Hepatocyte (in vitro differentiated cells): ENCODE data around the gene FBXO3. TPM values are rescaled to one million over a fixed set of nuclear protein-coding genes. Genes with fewer than 3 reads are reported as not detected.
A peak's percentile ranks its signal among the peaks of the same experiment; 100 is the strongest.

Source experiments
- DNase-seq: peaks from one replicate; pipeline ENCODE4 v3.0.0-alpha.2; 2016; ENCODE audit warnings: low spot score
- H2AFZ ChIP-seq: fragments of 200-600 bp; sonication (generic); 2 replicates; pipeline ENCODE4 v1.6.0; 2016; ENCODE audit warnings: antibody characterized with exemption, mild to moderate bottlenecking
- H3K27ac ChIP-seq: fragments of 200-600 bp; sonication (generic); 2 replicates; pipeline ENCODE4 v1.5.1; 2016; ENCODE audit warnings: mild to moderate bottlenecking
- H3K27me3 ChIP-seq: fragments of 200-600 bp; sonication (generic); 2 replicates; pipeline ENCODE4 v1.6.1; 2016
- H3K36me3 ChIP-seq: fragments of 200-600 bp; sonication (generic); replicated peaks from 2 replicates; pipeline ENCODE4 v1.5.1; 2016; ENCODE audit warnings: low read depth; ENCODE audit not compliant: insufficient read depth
- H3K4me1 ChIP-seq: fragments of 200-600 bp; sonication (generic); 2 replicates; pipeline ENCODE4 v1.5.1; 2016; ENCODE audit warnings: mild to moderate bottlenecking, moderate library complexity; ENCODE audit not compliant: insufficient read depth
- H3K4me2 ChIP-seq: fragments of 200-600 bp; sonication (generic); 2 replicates; pipeline ENCODE4 v1.6.0; 2016
- H3K4me3 ChIP-seq: fragments of 200-600 bp; sonication (generic); 2 replicates; pipeline ENCODE4 v1.5.1; 2016; ENCODE audit warnings: mild to moderate bottlenecking
- H3K79me2 ChIP-seq: fragments of 200-600 bp; sonication (generic); 2 replicates; pipeline ENCODE4 v1.6.0; 2017; ENCODE audit warnings: mild to moderate bottlenecking
- H3K9me2 ChIP-seq: fragments of 200-600 bp; sonication (generic); replicated peaks from 2 replicates; pipeline ENCODE4 v1.6.0; 2017; ENCODE audit warnings: mild to moderate bottlenecking; ENCODE audit not compliant: insufficient read depth
- H3K9me3 ChIP-seq: fragments of 200-600 bp; sonication (generic); 2 replicates; pipeline ENCODE4 v1.5.1; 2016; ENCODE audit warnings: low read depth, mild to moderate bottlenecking
- H4K20me1 ChIP-seq: fragments of 200-600 bp; sonication (generic); 2 replicates; pipeline ENCODE4 v1.6.0; 2016; ENCODE audit warnings: mild to moderate bottlenecking; ENCODE audit not compliant: insufficient read depth, poor library complexity, severe bottlenecking
- EZH2 ChIP-seq: fragments of 200-600 bp; sonication (generic); IDR thresholded peaks from 2 replicates; pipeline ENCODE4 v1.6.1; 2016; ENCODE audit warnings: antibody characterized with exemption, mild to moderate bottlenecking, borderline replicate concordance
- EZH2phosphoT487 ChIP-seq: fragments of 200-600 bp; sonication (generic); IDR thresholded peaks from one replicate; pipeline ENCODE4 v1.6.1; 2018; ENCODE audit warnings: antibody characterized with exemption, mild to moderate bottlenecking, low read depth, moderate library complexity; ENCODE audit not compliant: unreplicated experiment, severe bottlenecking
- WGBS: methylation state at CpG from one replicate; pipeline ENCODE4 v1.1.6; 2016; ENCODE audit warnings: low lambda C conversion rate; ENCODE audit errors: missing lambda C conversion rate; 5-methylcytosine and 5-hydroxymethylcytosine counted together
- polyA plus RNA-seq: library from polyadenylated mRNA; unstranded; fragments of >200 nt; fragmentation: Nextera tagmentation; extraction: Ambion mirVana; gene quantifications from 2 replicates; pipeline ENCODE4 v1.2.1, GENCODE V29; 2016
- total RNA-seq: library from RNA; depleted of rRNA; stranded (reverse); fragments of >200 nt; gene quantifications from 2 replicates; pipeline ENCODE4 v1.2.3, GENCODE V29; 2014
- TF ChIP-seq, protein P1 (sequence below): fragments of 200-600 bp; sonication (generic); IDR thresholded peaks from 2 replicates; pipeline ENCODE4 v1.5.1; 2016; ENCODE audit warnings: antibody characterized with exemption, mild to moderate bottlenecking; ENCODE audit not compliant: poor library complexity

Gene FBXO3
- total and polyA plus RNA-seq, 2 experiments from 2014 or later = 29.3 to 58.1 TPM

DNA sequence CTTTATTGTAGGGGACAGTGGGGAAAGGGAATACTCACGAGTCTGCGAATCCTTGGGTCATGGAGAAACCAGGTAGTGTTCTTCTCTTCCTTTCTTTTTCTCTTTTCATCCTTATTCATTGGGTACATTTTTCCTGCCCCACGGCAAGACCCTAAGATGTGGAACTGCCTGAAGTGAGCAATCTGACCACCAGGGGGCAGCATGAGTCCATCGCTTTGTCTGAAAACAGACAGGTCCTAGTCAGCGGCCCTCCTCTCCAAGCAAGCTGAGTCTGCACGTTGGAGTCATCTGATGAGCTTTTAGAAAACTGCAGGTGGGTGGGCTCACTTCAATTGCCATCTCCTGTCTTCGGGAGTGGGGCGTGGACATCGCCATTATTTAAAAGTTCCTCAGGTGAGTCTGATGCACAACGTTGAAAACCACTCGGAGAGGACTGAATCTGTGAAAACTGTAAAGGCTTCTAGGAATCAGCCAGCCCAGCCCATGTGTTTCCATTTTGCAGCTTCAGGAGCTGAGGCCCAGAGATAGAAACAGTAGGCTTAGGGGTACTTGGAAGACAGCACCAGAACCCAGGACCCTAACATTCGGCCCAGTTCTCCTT, 34.0 kb upstream of the FBXO3 start:
- DNase-seq = peak; percentile 88
- Histone ChIP-seq H3K4me1 (no peaks in the 10 kb centered on the region), H3K27ac (no peak overlapping the region), H3K9me3 (no peaks in the 10 kb centered on the region), H3K9me2 (no peaks in the 10 kb centered on the region), H3K27me3 (no peaks in the 10 kb centered on the region), H3K4me2 (no peak overlapping the region), H3K36me3 (no peaks in the 10 kb centered on the region), H2AFZ (no peak overlapping the region), H4K20me1 (no peaks in the 10 kb centered on the region), H3K79me2 (no peaks in the 10 kb centered on the region), H3K4me3 (no peak overlapping the region)
- WGBS = 21% methylated on average over 12 of the region's 12 CpGs
- TF ChIP-seq, protein P1, sequence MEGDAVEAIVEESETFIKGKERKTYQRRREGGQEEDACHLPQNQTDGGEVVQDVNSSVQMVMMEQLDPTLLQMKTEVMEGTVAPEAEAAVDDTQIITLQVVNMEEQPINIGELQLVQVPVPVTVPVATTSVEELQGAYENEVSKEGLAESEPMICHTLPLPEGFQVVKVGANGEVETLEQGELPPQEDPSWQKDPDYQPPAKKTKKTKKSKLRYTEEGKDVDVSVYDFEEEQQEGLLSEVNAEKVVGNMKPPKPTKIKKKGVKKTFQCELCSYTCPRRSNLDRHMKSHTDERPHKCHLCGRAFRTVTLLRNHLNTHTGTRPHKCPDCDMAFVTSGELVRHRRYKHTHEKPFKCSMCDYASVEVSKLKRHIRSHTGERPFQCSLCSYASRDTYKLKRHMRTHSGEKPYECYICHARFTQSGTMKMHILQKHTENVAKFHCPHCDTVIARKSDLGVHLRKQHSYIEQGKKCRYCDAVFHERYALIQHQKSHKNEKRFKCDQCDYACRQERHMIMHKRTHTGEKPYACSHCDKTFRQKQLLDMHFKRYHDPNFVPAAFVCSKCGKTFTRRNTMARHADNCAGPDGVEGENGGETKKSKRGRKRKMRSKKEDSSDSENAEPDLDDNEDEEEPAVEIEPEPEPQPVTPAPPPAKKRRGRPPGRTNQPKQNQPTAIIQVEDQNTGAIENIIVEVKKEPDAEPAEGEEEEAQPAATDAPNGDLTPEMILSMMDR = peak; percentile 96
- no peak for TF ChIP-seq EZH2

DNA sequence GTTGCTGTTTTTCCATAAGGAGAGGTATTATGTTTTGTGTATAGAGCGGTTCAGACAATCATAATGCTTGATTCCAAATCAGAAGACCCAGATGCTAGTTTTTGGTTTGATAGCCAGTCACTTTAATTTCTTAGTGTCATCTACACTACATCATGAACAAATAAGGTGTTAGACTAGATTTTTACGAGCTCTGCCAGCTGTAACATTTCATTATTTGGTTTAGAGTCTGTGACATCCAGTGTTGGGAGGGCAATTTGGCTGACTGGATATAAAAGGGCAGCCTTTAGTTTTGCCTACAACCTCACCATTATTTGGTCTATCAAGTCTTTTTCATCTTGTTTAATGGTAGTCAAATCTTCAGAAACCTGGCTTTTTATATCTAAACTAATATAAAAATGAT, 30.2 kb upstream of the FBXO3 start:
- Histone ChIP-seq H3K79me2 (no peaks in the 10 kb centered on the region), H3K4me1 (peaks cover 9% of the 10 kb centered on the region), H3K4me2 (no peak overlapping the region), H3K4me3 (no peak overlapping the region), H3K27me3 (peaks cover 16% of the 10 kb centered on the region), H4K20me1 (no peaks in the 10 kb centered on the region), H3K9me3 (no peaks in the 10 kb centered on the region), H2AFZ (no peak overlapping the region), H3K36me3 (no peaks in the 10 kb centered on the region), H3K9me2 (no peaks in the 10 kb centered on the region), H3K27ac (no peak overlapping the region)
- 82% methylated on average over 2 of the region's 2 CpGs for WGBS
- no peak for DNase-seq
- TF ChIP-seq EZH2 (no peak), EZH2phosphoT487 (no peak)
- TF ChIP-seq, protein P1 = no peak

DNA sequence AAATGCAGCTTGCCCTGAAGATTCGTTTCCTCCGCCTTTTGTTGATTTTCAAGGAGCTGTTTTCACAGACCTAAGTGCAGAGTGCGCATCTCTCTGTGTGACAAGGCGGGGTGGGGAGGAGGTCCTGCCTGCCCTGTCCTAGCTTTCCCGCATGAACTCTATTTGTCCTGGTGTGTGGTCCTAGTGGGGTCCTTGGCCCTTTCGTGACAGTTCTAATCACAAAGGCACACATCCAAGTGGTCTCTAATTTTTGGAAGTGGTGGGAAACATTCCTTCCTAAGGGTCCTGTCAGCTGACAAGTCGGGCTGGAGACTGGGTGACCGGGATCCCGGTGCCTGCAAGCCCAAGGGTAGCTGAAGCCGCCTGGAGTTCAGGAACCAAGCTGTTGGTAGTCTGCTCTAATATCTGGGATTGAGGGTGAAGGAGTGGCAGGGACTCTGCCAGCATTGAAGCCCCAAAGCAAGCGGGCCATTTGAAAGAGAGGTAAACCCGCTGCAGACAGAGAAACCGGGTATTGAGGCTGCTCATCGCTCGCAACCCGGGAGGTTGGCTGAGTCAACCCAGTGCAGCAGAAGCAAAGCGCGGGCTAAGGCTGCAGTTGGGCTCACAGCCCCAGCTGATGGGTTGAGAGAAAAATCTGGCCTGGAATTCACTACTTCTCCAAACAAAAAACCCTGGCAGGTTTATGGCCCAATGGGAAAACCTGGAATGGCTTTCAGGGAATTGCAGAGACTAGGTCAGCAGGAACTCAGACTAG, 28.1 kb upstream of the FBXO3 start:
- Histone ChIP-seq H3K27ac (no peak overlapping the region), H3K4me2 (peak overlapping the region; percentile 82), H3K4me1 (peaks cover 9% of the 10 kb centered on the region), H3K27me3 (peaks cover 35% of the 10 kb centered on the region), H3K9me3 (no peaks in the 10 kb centered on the region), H2AFZ (peak overlapping the region; percentile 12), H3K79me2 (no peaks in the 10 kb centered on the region), H3K9me2 (no peaks in the 10 kb centered on the region), H3K36me3 (no peaks in the 10 kb centered on the region), H3K4me3 (no peak overlapping the region), H4K20me1 (no peaks in the 10 kb centered on the region)
- WGBS = 1% methylated on average over 18 of the region's 18 CpGs
- TF ChIP-seq, protein P1 = no peak
- TF ChIP-seq EZH2 (no peak), EZH2phosphoT487 (no peak)
- DNase-seq = peak; percentile 85
